Activated naive CD8-positive, alpha-beta T cell (primary cell): ENCODE data around the gene SLC16A4.
"Not testable (repeated sequence)": the region's sequence is repeated elsewhere in the genome, so short reads cannot be mapped to it uniquely, and the experiment has no call there.

Experiments
- H3K27ac Mint-ChIP-seq: one replicate; pipeline ENCODE4 v1.8.0; 2021; ENCODE audit warnings: mixed read lengths
- H3K27me3 Mint-ChIP-seq: one replicate; pipeline ENCODE4 v1.8.0; 2021; ENCODE audit warnings: mixed read lengths
- H3K36me3 Mint-ChIP-seq: one replicate; pipeline ENCODE4 v1.8.0; 2021; ENCODE audit warnings: mixed read lengths
- H3K4me1 Mint-ChIP-seq: one replicate; pipeline ENCODE4 v1.8.0; 2021; ENCODE audit warnings: low read depth, mixed read lengths
- H3K4me3 Mint-ChIP-seq: one replicate; pipeline ENCODE4 v1.8.0; 2021; ENCODE audit warnings: mild to moderate bottlenecking, mixed read lengths
- H3K9me3 Mint-ChIP-seq: one replicate; pipeline ENCODE4 v1.8.0; 2021; ENCODE audit warnings: low read depth, mixed read lengths

SLC16A4 gene

GRCh38 chr1:110420874-110421793 is 30.3 kb upstream of the SLC16A4 start:
- no peaks in the 10 kb centered on the region for H3K27me3 Mint-ChIP-seq
- no peak overlapping the region for H3K27ac Mint-ChIP-seq
- no peak overlapping the region for H3K4me3 Mint-ChIP-seq
- H3K36me3 Mint-ChIP-seq, result peaks cover 2% of the 10 kb centered on the region
- no peaks in the 10 kb centered on the region for H3K4me1 Mint-ChIP-seq
- H3K9me3 Mint-ChIP-seq, result no peaks in the 10 kb centered on the region

GRCh38 chr1:110420023-110420662 is 29.3 kb upstream of the SLC16A4 start:
- Mint-ChIP-seq H3K36me3 (peaks cover 2% of the 10 kb centered on the region), H3K9me3 (no peaks in the 10 kb centered on the region), H3K4me1 (no peaks in the 10 kb centered on the region), H3K4me3 (no peak overlapping the region), H3K27ac (no peak overlapping the region), H3K27me3 (no peaks in the 10 kb centered on the region)

GRCh38 chr1:110418729-110419128 is 27.9 kb upstream of the SLC16A4 start:
- H3K27ac Mint-ChIP-seq, result no peak overlapping the region
- H3K9me3 Mint-ChIP-seq, result no peaks in the 10 kb centered on the region
- H3K36me3 Mint-ChIP-seq, result peaks cover 2% of the 10 kb centered on the region
- no peak overlapping the region for H3K4me3 Mint-ChIP-seq
- no peaks in the 10 kb centered on the region for H3K27me3 Mint-ChIP-seq
- no peaks in the 10 kb centered on the region for H3K4me1 Mint-ChIP-seq

- H3K9me3 Mint-ChIP-seq, H3K36me3 Mint-ChIP-seq, H3K27me3 Mint-ChIP-seq, H3K27ac Mint-ChIP-seq, H3K4me3 Mint-ChIP-seq: not testable (repeated sequence)
- H3K4me1 Mint-ChIP-seq, result peaks cover 11% of the 10 kb centered on the region
Observed at GRCh38 chr1:110413045-110413444, 22.2 kb upstream of the SLC16A4 start.

- Mint-ChIP-seq H3K4me1 (peaks cover 16% of the 10 kb centered on the region), H3K9me3 (no peaks in the 10 kb centered on the region), H3K4me3 (no peak overlapping the region), H3K36me3 (no peaks in the 10 kb centered on the region), H3K27me3 (no peaks in the 10 kb centered on the region), H3K27ac (no peak overlapping the region)
Observed at GRCh38 chr1:110412576-110412975, 21.8 kb upstream of the SLC16A4 start.

GRCh38 chr1:110411173-110411735 is 20.4 kb upstream of the SLC16A4 start:
- H3K4me1 Mint-ChIP-seq, result peaks cover 22% of the 10 kb centered on the region
- no peaks in the 10 kb centered on the region for H3K9me3 Mint-ChIP-seq
- H3K27me3 Mint-ChIP-seq, result no peaks in the 10 kb centered on the region
- no peaks in the 10 kb centered on the region for H3K36me3 Mint-ChIP-seq
- no peak overlapping the region for H3K4me3 Mint-ChIP-seq
- H3K27ac Mint-ChIP-seq, result no peak overlapping the region

- Mint-ChIP-seq H3K4me3 (peak overlapping the region; percentile 100), H3K4me1 (peaks cover 27% of the 10 kb centered on the region), H3K9me3 (no peaks in the 10 kb centered on the region), H3K36me3 (no peaks in the 10 kb centered on the region), H3K27ac (peak overlapping the region; percentile 46), H3K27me3 (no peaks in the 10 kb centered on the region)
Observed at GRCh38 chr1:110409316-110409715, 18.5 kb upstream of the SLC16A4 start.

GRCh38 chr1:110408488-110408887 is 17.7 kb upstream of the SLC16A4 start:
- peak overlapping the region; percentile 100 for H3K4me3 Mint-ChIP-seq
- H3K27ac Mint-ChIP-seq, result peak overlapping the region; percentile 54
- peaks cover 29% of the 10 kb centered on the region for H3K4me1 Mint-ChIP-seq
- no peaks in the 10 kb centered on the region for H3K9me3 Mint-ChIP-seq
- H3K36me3 Mint-ChIP-seq, result no peaks in the 10 kb centered on the region
- no peaks in the 10 kb centered on the region for H3K27me3 Mint-ChIP-seq

- Mint-ChIP-seq H3K27ac (peak within 1 kb of the TSS; percentile 100), H3K4me1 (peaks cover 27% of the 10 kb centered on the region), H3K27me3 (no peaks in the 10 kb centered on the region), H3K4me3 (peak within 1 kb of the TSS; percentile 100), H3K36me3 (no peaks in the 10 kb centered on the region), H3K9me3 (no peaks in the 10 kb centered on the region)
Observed at GRCh38 chr1:110407260-110408210, 16.7 kb upstream of the SLC16A4 start, which contains the start of gene LAMTOR5. Gene LAMTOR5 (minus strand): TSS chr1:110407694. CDS start chr1:110407620, 74 bp downstream.

GRCh38 chr1:110406407-110406806 is 15.6 kb upstream of the SLC16A4 start:
- not testable (repeated sequence) for H3K9me3 Mint-ChIP-seq, H3K27me3 Mint-ChIP-seq, H3K36me3 Mint-ChIP-seq
- H3K4me1 Mint-ChIP-seq, result peaks cover 27% of the 10 kb centered on the region
- peak overlapping the region; percentile 100 for H3K4me3 Mint-ChIP-seq
- H3K27ac Mint-ChIP-seq, result peak overlapping the region; percentile 100

- H3K4me3 Mint-ChIP-seq, result no peak overlapping the region
- no peaks in the 10 kb centered on the region for H3K9me3 Mint-ChIP-seq
- H3K36me3 Mint-ChIP-seq, result peaks cover 2% of the 10 kb centered on the region
- H3K27me3 Mint-ChIP-seq, result no peaks in the 10 kb centered on the region
- H3K27ac Mint-ChIP-seq, result peak overlapping the region; percentile 43
- H3K4me1 Mint-ChIP-seq, result peaks cover 26% of the 10 kb centered on the region
Observed at GRCh38 chr1:110404401-110404800, 13.6 kb upstream of the SLC16A4 start.

- peaks cover 24% of the 10 kb centered on the region for H3K4me1 Mint-ChIP-seq
- H3K27me3 Mint-ChIP-seq, result no peaks in the 10 kb centered on the region
- no peaks in the 10 kb centered on the region for H3K9me3 Mint-ChIP-seq
- H3K27ac Mint-ChIP-seq, result no peak overlapping the region
- H3K36me3 Mint-ChIP-seq, result peaks cover 2% of the 10 kb centered on the region
- no peak overlapping the region for H3K4me3 Mint-ChIP-seq
Observed at GRCh38 chr1:110403805-110404204, 13.0 kb upstream of the SLC16A4 start.

GRCh38 chr1:110396259-110396958 is 5.6 kb upstream of the SLC16A4 start:
- H3K9me3 Mint-ChIP-seq, H3K27me3 Mint-ChIP-seq, H3K4me3 Mint-ChIP-seq, H3K4me1 Mint-ChIP-seq, H3K27ac Mint-ChIP-seq, H3K36me3 Mint-ChIP-seq: not testable (repeated sequence)

GRCh38 chr1:110394493-110394820 is 3.6 kb upstream of the SLC16A4 start:
- H3K36me3 Mint-ChIP-seq, result peaks cover 7% of the 10 kb centered on the region
- no peaks in the 10 kb centered on the region for H3K9me3 Mint-ChIP-seq
- H3K27me3 Mint-ChIP-seq, result no peaks in the 10 kb centered on the region
- no peak overlapping the region for H3K27ac Mint-ChIP-seq
- peaks cover 2% of the 10 kb centered on the region for H3K4me1 Mint-ChIP-seq
- H3K4me3 Mint-ChIP-seq, result no peak overlapping the region
